ENCODE results near the gene DDX10. TPM values are rescaled to one million over a fixed set of nuclear protein-coding genes. Genes with fewer than 3 reads are reported as not detected.

Gene DDX10
- total and polyA plus RNA-seq, 9 of the 15 experiments (the other 6 are each of a cell fraction or from before 2014, with no cell fraction given) = 33.9 to 94.6 (median 50.7) TPM

DNA sequence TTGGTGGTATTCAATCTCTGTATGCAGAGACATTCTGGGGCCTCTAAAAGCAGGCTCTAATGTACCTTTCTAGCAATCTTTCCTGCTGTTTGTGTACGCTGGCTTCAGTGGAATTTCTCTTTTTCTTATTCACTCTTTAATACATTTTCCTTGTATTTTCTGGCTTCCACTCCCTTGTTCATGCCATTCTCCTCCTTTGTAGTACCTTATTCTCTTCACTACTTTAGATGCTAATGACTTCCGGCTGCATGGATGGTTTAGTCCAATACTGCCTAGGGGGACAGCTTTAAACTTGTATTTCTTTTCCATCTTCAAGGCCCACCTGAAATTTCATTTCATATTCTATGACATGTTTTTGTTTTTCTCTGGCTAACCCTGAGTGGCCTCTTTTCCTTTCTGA lies 40.2 kb downstream of the DDX10 start:
- H4K20me1 ChIP-seq (replicated peaks; ENCODE audit: control insufficient read depth, insufficient read depth, low read length) = no peaks in the 10 kb centered on the region
- peaks cover 88% of the 10 kb centered on the region for H3K36me3 ChIP-seq (ENCODE audit: control insufficient read depth, insufficient read depth, low read length)

More for the DNA sequence above, 40.2 kb downstream of the DDX10 start:
- intact Hi-C loops (cut with micrococcal nuclease) = no loop called here
- no peaks in the 10 kb centered on the region for H3K4me1 ChIP-seq (replicated peaks in 1 of 2; ENCODE audit: control insufficient read depth in 2 of 2, insufficient read depth in 2 of 2, low read length in 2 of 2)
- ATAC-seq = no peak
- H3K79me2 ChIP-seq (ENCODE audit: control insufficient read depth, insufficient read depth, low read length) = no peaks in the 10 kb centered on the region
- H3K9me3 ChIP-seq (replicated peaks; ENCODE audit: control insufficient read depth, insufficient read depth, low read depth, low read length) = peaks cover 3% of the 10 kb centered on the region; the same call in 1 of the 2 replicates
- in situ Hi-C loops (cut with MboI) = no loop called here
- H3K9ac ChIP-seq (ENCODE audit: insufficient read depth in 1 of 2, low read depth in 2 of 2, low read length in 2 of 2) = no peak overlapping the region
- CTCF ChIA-PET (ENCODE audit: low intra/inter-chr PET ratio) = no interaction called here
- whole genome bisulfite sequencing (ENCODE audit: insufficient coverage, low coverage, missing lambda C conversion rate) = 97% methylated on average over 2 of the region's 2 CpGs
- H3K27me3 ChIP-seq (ENCODE audit: control insufficient read depth in 2 of 2, insufficient read depth in 2 of 2, low read length in 2 of 2) = no peaks in the 10 kb centered on the region
- no peaks in the 10 kb centered on the region for H3K9me1 ChIP-seq (ENCODE audit: control insufficient read depth, insufficient read depth, low read length)
- DNase-seq (ENCODE audit: extremely low read depth in 1 of 4, low spot score in 3 of 4) = no peak
- BruUV-seq (replicated peaks) = no TSS peak
- TF ChIP-seq TBP (optimal IDR thresholded peaks at IDR 0.05; ENCODE audit: low read depth, low read length) (no peak), ASH1L (IDR thresholded peaks at IDR 0.05; ENCODE audit: borderline replicate concordance, low read depth, partially characterized antibody) (no peak), PRPF4 (IDR thresholded peaks at IDR 0.05; ENCODE audit: insufficient read depth, low read depth, low read length, poor library complexity, severe bottlenecking) (no peak), ZNF239 (CRISPR knock-in tag; IDR thresholded peaks at IDR 0.05) (no peak), ZNF133 (CRISPR knock-in tag; IDR thresholded peaks at IDR 0.05) (no peak), ZNF584 (CRISPR knock-in tag; IDR thresholded peaks at IDR 0.05; ENCODE audit: low read depth) (no peak), ARNT (IDR thresholded peaks at IDR 0.05) (no peak), PPARD (CRISPR knock-in tag; IDR thresholded peaks at IDR 0.05) (no peak), CBFA2T2 (conservative IDR thresholded peaks at IDR 0.05) (no peak), CBX3 (IDR thresholded peaks at IDR 0.05; ENCODE audit: borderline replicate concordance in 1 of 2, low read length in 2 of 2) (no peak)
- TF ChIP-seq, protein P1, sequence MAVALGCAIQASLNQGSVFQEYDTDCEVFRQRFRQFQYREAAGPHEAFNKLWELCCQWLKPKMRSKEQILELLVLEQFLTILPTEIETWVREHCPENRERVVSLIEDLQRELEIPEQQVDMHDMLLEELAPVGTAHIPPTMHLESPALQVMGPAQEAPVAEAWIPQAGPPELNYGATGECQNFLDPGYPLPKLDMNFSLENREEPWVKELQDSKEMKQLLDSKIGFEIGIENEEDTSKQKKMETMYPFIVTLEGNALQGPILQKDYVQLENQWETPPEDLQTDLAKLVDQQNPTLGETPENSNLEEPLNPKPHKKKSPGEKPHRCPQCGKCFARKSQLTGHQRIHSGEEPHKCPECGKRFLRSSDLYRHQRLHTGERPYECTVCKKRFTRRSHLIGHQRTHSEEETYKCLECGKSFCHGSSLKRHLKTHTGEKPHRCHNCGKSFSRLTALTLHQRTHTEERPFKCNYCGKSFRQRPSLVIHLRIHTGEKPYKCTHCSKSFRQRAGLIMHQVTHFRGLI (CRISPR knock-in tag; IDR thresholded peaks at IDR 0.05) = no peak
- H2AFZ ChIP-seq (ENCODE audit: low read depth, low read length) = no peak overlapping the region
- H3K27ac ChIP-seq (ENCODE audit: extremely low read depth, low read depth, low read length) = no peak overlapping the region
- POLR2A ChIA-PET = no interaction called here
- FAIRE-seq = no peak
- no peak overlapping the region for H3K4me3 ChIP-seq
- H3K4me2 ChIP-seq (ENCODE audit: insufficient read depth, low read length) = no peak overlapping the region
